ENCODE data around the gene CDH15.
A peak's percentile ranks its signal among the peaks of the same experiment; 100 is the strongest.

Gene CDH15

GRCh38 chr16:89200850-89201411 is 29.4 kb downstream of the CDH15 start:
- no peak for DNase-seq

DNA sequence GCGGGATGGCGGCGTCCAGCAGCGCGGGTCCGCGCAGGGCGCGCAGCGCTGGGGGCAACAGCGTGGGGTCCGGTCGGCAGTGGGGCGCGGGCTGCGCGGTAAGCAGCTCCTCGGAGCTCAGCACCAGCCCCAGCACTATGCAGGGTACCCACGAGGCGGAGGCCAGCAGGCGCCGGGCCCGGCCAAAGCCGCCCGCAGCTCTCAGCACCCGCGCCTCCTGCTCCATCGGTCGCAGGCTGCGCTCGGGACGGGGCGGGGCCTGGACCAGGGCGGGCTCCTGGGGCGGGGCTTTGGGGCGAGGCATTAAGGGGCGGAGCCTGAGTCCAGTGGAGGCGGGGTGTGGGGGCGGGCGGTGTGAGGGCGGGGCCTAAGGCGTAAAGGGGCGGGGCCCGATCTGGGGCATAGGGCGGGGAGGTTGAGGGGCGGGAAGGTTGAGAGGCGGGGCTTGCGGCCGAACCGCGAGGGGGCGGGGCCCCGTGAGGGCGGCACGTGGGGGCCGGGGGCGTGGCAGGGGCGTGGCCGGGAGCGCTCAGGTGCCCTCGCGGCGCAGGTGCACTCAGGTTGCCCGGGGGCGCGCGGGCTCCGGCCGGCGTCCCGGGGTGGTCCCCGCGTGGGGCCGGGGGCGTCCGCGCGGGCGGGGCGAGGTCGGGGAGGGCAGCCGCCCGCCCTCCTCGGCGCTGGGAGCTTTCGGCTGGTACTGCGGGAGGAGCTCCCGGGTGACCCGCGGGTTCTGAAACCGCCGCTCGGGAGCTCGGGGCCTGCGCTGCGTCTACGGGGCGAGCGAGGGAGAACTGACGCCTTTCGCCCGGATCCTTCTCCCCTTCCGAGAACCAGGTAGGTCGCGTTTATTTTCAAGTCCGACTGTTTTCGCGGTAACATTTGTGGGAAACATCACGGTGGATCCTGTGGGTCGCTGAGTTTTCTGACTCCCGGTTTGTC is 30.2 kb downstream of the CDH15 start:
- peak; percentile 6 for DNase-seq

DNA sequence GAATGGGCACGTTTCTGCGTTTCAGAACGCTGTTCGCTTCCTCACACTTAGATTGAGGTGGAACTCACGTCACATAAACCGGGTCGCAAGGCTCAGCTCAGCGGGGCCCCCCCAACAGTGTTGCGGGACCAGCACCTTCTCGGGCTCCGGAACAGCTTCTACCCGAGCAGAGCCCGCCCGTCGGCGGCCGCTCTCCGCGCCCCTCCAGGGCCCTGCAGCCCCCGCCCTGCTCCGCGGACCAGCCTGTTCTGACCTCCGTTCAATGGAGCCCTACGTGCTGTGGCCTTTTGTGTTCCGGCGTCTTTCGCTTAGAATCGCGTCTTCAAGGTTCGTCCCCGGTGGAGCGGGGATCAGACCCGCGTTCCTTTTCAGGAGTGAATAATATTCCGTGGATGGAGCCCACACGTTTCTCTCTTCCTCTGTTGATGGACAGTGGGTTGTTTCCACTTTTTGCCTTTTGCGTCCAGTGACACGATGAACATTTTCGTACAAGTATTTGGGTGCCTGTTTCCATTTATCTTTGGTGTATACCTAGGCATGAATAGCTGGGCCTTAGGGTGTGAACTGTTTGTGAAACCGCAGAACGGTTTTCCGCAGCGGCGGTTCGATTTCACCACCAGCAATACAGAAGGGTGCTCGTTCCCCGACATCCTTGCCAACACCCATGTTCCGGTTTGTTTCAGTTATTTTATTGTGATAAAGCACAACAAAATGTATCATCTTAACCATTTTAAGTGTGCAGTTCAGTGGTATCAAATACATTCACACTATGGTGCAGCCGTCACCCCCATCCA is 31.1 kb downstream of the CDH15 start:
- no peak for DNase-seq

DNA sequence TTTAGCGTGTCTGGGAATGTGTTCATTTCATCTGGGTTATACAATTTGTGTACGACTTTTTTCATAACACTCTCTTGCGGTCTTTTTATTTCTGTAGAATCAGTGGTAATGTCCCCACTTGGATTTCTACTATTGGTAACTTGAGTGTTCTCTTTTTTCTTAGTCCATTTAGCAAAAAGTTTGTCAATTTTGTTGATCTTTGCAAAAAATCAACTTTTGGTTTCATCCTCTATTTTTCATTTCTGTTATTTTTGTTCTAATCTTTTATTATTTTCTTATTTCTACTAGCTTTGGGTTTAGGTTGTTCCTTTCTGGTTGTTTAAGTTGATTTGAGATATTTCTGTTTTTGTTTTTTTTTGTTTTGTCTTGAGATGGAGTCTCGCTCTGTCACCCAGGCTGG is 36.4 kb downstream of the CDH15 start:
- no peak for DNase-seq

GRCh38 chr16:89209522-89210044 is 38.0 kb downstream of the CDH15 start:
- no peak for DNase-seq

- DNase-seq, result no peak
These were observed 38.8 kb downstream of the CDH15 start for GRCh38 chr16:89210165-89210903.

- no peak for DNase-seq
These were observed 39.5 kb downstream of the CDH15 start for GRCh38 chr16:89210904-89211515.

- peak; percentile 64 for DNase-seq
These were observed 45.0 kb downstream of the CDH15 start for GRCh38 chr16:89216315-89217137.

DNA sequence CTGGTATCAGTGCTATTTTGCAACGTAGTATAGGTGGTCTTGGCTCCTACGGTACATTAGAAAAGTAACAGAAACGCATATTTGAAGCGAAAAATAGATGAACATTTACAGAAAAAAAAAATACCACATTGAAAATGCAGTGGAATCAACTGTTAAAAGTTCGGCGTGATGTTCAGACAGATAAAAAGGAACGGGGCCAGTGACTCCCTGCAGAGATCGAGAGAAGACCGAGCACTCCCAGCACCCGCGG is 45.5 kb downstream of the CDH15 start:
- DNase-seq, result peak; percentile 40

GRCh38 chr16:89217388-89218191 is 46.0 kb downstream of the CDH15 start, which contains the start of gene ZNF778:
Gene ZNF778 (plus strand): TSS chr16:89217703. CDS start chr16:89221128, 3,425 bp downstream.
- peak; percentile 75 for DNase-seq

GRCh38 chr16:89219365-89219764 is 47.8 kb downstream of the CDH15 start:
- no peak for DNase-seq

GRCh38 chr16:89221604-89222003 is 50.1 kb downstream of the CDH15 start:
- no peak for DNase-seq

- no peak for DNase-seq
These were observed 51.4 kb downstream of the CDH15 start for GRCh38 chr16:89222931-89223330.

DNA sequence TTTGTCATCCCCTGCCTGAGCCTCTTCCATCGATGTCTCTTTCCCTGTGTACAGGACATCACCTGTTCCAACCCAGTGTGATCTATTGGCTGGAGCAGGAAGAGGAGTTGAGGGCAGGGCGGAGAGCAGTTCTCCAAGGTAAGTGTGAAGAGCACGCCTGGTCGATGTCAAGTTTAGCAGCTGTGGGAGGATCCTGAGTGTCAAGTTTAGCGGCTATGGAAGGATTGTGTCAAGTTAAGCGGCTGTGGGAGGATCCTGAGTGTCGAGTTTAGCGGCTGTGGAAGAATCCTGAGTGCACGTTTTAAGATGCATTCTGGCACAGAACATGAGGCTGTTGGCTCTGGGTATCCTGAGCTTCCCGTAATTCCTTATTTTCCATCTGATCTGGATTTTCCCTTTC is 53.1 kb downstream of the CDH15 start:
- no peak for DNase-seq

GRCh38 chr16:89230255-89230654 is 58.7 kb downstream of the CDH15 start:
- no peak for DNase-seq

DNA sequence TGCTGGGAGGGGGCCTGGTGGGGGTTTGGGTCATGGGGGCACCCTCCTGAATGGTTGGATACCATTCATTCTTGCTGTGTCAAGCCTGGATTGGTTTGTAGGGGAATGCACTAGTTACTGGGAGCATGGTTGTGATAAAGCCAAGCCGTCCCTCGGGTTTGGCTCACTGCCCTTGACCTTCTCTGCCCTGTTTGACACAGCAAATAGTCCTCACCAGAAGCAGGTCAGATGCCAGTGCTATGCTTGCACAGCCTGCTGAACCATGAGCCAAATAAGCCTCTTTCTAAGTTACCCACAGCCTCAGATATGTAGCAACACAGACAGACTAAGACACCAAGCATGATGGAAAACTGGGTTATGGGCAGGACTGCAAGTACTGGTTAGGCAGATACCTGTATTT is 60.6 kb downstream of the CDH15 start:
- DNase-seq, result no peak

DNA sequence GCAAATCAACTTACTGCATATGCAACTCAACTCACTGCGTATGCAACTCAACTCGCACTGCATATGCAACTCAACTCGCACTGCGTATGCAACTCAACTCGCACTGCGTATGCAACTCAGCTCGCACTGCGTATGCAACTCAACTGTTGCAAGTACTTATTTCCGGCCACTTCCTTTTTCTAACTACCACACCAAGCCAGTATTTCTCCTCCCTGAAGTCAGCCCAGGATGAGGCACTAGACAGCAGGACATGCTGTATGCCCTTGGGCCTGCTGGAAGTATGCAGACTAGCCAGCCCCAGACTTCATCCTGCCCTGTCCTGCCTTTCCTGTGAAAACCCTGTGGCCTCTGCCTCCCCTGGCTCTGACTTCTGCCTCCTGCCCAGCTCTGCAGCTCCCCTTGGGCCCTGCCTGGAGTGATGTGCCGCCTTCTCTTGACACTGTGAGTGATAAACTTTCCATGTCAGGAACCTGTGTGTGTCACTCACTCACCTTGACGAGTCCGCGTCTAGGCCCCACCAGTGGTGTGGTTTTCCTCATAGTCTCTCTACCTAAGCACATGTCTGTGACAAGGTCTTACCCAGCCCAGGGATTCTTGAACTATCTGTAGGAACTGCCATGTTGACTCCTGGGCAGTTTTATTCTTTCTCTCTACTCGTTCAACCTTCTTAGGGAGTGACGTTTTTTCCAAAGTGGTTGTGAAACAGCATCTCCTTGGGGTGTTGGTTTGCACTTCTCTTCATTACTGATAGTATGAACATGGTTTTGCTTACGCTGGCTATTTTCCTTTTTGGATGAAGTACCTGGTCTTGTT is 62.3 kb downstream of the CDH15 start:
- no peak for DNase-seq

DNA sequence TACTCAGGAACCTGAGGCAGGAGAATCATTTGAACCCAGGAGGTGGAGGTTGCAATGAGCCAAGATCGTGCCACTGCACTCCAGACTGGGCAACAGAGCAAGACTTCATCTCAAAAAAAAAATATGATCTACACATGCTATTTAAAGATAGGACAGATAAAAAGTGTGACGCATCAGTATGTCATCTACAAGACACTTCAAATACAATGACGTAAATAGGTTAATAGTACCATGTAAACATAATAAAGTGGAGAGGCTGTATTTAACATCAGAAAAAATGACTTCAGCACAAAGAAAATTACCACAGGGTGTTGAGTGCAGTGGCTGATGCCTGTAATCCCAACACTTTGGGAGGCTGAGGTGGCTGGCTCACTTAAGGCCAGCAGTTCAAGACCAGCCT is 66.2 kb downstream of the CDH15 start:
- DNase-seq, result no peak

DNA sequence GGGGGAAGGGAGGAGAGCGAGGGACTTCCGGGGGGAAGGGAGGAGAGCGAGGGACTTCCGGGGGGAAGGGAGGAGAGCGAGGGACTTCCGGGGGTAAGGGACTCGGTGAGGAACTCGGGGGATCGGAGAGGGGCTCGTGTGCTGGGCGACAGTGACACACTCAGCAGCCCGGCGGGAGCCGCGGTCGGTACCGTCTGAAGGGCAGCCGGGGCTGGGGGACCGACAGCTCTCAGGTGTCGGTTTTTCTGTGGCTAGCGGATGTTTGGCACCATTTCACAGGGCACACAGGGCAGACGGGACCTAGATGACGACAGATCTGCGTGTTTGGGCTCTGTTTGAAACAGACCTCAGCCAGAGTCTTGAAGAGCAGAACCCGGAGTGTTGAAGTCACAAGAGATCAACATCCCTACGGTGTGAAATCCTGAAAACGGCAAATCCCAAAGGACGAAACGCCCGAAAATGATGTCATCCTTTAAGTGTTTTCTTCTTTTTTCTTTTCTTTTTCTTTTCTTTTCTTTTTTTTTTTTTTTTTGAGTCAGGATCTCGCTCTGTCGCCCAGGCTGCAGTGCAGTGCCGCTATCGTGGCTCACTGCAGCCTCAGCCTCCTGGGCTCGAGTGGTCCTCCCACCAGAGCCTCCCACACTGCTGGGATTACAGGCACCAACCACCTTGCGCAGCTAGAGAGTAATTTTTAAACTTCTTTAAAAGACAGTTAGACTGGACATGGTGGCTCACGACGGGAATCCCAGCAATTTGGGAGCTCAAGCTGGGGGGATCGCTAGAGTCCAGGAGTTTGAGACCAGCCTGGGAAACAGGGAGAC is 69.8 kb downstream of the CDH15 start:
- peak; percentile 61 for DNase-seq

Data from NCI-H1092 treated with DMSO at 0.1 percent for 48 hours (cell line).